Placental epithelial cell (primary cell): ENCODE results near the gene COX17. TPM values are rescaled to one million over a fixed set of nuclear protein-coding genes. Genes with fewer than 3 reads are reported as not detected.

Experiments used
- total RNA-seq: library from RNA; depleted of rRNA; stranded (reverse); fragments of >200 nt; gene quantifications from 2 replicates; pipeline ENCODE4 v1.2.3, GENCODE V29; 2012

COX17 gene, protein sequence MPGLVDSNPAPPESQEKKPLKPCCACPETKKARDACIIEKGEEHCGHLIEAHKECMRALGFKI
- total RNA-seq, result 6.3 and 17.7 TPM in 2 replicates

GRCh38 chr3:119676771-119677640 lies at the start of gene COX17:
Gene COX17, minus strand, starts transcription at chr3:119677406. Its CDS starts 96 bp downstream, at chr3:119677310.

DNA sequence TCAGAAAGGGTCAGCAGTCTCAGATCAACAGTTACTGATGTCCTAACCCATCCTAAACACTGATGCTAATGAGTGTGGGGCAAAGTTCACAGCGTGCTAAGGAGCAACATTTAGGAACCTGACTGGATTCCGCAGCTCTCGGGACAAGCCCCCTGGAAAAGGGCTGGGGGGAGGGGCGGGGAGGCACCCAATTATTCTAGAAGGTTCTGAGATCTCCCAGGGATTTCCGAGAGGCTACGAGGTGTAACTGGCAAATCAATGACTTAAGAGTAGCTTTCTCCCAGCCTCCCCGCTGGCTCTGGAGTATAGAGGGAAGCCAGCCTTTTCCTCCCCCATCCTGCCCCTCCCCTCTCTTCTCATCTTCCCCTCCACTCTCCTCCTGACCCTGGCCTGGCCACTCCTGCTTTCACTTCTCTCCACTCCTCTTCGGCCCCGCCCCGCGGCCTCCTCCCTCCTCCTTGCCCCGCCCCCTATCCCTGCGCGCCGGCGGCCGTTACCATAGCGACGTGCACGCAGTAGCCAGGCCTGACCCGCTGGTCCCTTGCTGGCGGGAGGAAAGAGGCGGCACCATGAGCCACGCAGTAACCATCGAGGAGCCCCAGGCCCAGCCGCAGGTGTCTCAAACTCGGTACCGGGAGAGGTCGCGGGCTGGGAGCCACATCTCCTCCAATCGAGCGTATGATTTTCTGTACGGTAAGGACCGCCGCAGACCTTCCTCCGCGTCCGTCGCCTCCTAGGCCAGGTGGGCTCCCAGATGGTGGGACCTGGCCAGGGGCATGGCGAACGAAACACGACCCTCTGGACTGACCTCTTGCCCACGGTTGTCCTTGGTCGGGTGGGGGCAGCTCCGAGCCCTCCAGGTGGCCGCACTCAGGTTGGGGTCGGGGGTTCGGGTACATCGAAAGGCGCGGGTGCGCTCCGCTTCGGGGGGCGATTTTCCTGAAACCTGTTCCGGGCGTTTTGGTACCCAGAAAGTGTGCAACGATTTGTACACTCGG lies 25.6 kb upstream of the COX17 start, which contains the start of gene CFAP91:
TSS of gene CFAP91 (plus strand) at position 493 of the 998 bp plus-strand sequence. CDS start at position 570, 77 bp downstream.

DNA sequence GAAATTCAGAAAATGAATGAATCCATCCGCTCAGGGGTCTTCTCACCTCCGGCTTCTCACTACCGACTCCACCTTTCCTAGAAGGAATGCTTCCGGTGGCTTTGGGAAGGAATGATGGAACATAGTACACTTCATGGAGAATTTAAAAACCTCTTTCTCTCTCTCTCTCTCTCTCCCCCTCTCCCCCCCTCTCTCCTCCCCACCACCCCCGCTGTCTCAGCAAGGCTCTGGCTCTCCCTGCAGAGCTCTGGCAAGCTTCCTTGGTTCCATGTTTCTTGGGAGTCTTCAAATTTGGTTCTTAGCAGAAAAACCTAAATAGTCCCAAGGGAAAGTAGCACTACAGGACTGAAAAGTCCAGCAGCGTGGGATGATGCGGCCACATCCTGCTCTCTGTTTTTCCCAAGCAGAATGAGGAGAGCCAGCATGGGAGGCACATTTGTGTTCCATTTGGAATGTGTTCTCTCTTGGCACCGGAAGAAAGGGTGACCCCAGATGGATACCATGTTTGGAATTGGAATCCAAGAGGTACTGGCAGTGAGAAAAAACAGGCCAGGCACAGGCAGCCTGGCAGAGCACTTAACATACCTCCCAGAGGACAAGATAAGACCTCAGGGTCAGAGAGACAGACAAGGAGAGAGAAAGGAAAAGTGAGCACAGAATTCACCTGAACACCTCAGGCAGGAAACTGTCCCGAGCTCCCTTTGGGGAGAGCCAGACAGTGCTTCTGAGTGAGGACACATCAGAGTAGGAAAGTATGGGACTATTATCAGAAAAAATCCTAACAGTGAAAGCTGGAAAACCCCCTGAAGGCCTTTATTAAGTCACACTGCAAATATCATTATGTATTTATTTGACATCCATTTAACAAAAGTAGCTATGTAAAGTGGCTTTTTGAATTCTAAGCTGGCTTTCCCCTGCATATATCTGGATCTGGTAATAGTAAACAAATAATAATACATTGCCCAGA lies 16.4 kb downstream of the COX17 start, which contains the start of gene POPDC2:
TSS of gene POPDC2 (minus strand) at position 116 of the 967 bp plus-strand sequence. CDS start 166 bp downstream, outside the sequence.

Other genes starting within 250 kb of the COX17 start
- gene TMEM39A, start 213.8 kb downstream of the COX17 start, total RNA-seq, result 89.9 and 100 TPM in 2 replicates
- 10.6 and 19.1 TPM in 2 replicates for gene POGLUT1, start 208.4 kb downstream of the COX17 start, total RNA-seq
- 46.7 and 67.5 TPM in 2 replicates for gene TIMMDC1, start 178.9 kb downstream of the COX17 start, total RNA-seq
- 0.39 and 0.76 TPM in 2 replicates for gene CD80, start 117.8 kb downstream of the COX17 start, total RNA-seq
- 23.6 and 25.3 TPM in 2 replicates for gene ADPRH, start 97.9 kb downstream of the COX17 start, total RNA-seq
- gene PLA1A, start 79.5 kb downstream of the COX17 start, total RNA-seq, result 0.87 and 1.6 TPM in 2 replicates
- 0.22 and 1.6 TPM in 2 replicates for gene POPDC2, start 16.8 kb downstream of the COX17 start, total RNA-seq
- not detected in 2 replicates for gene CFAP91, start 25.6 kb upstream of the COX17 start, total RNA-seq
- gene NR1I2, start 104.7 kb upstream of the COX17 start, total RNA-seq, result not detected in 2 replicates